HEK293 (cell line): ENCODE measurements around the gene TTC12.

Source experiments
- CTCF ChIA-PET: fragments of 350-600 bp; formaldehyde crosslinking; extraction: SDS; loops from one replicate; lab custom pipeline; 2021; ENCODE audit warnings: antibody characterized with exemption; lab: Yijun Ruan, JAX
- POLR2A ChIA-PET: fragments of 300-600 bp; formaldehyde crosslinking; extraction: SDS; loops from one replicate; lab custom pipeline; 2020; ENCODE audit warnings: antibody characterized with exemption, inconsistent platforms; lab: Yijun Ruan, JAX
- H3K27ac ChIP-seq: fragments of 200-500 bp; sonication (Bioruptor generic); 2 replicates; pipeline ENCODE4 v1.5.1; 2014; ENCODE audit warnings: low read depth, low read length, control low read depth, inconsistent platforms; ENCODE audit errors: extremely low read depth
- H3K36me3 ChIP-seq, 2 experiments: fragments of 200-500 bp in 1 of 2; sonication (Bioruptor generic) in 1 of 2; 1 replicate in 1 of 2; 2 replicates in 1 of 2; pipeline ENCODE4 v1.5.1; 2014 to 2017; ENCODE audit warnings: inconsistent platforms in 2 of 2, low read length in 2 of 2; ENCODE audit not compliant: control insufficient read depth in 2 of 2, insufficient read depth in 1 of 2
- H3K4me1 ChIP-seq: fragments of 200-500 bp; sonication (Bioruptor generic); 2 replicates; pipeline ENCODE4 v1.5.1; 2014; ENCODE audit warnings: mild to moderate bottlenecking, low read length, inconsistent platforms; ENCODE audit not compliant: control insufficient read depth, insufficient read depth
- H3K4me3 ChIP-seq: 2 replicates; pipeline ENCODE4 v1.5.1; 2011; ENCODE audit warnings: low read depth, mild to moderate bottlenecking, control low read depth, low read length, moderate library complexity
- H3K9me3 ChIP-seq: fragments of 200-500 bp; sonication (Bioruptor generic); 2 replicates; pipeline ENCODE4 v1.5.1; 2014; ENCODE audit warnings: low read depth, low read length, inconsistent platforms; ENCODE audit not compliant: control insufficient read depth, insufficient read depth
- BCL11A ChIP-seq: fragments of 450-650 bp; formaldehyde crosslinking; IDR thresholded peaks from 2 replicates; pipeline ENCODE4 v1.5.1; 2016; ENCODE audit warnings: low read depth, missing biosample characterization, missing genetic modification characterization
- FEZF1 ChIP-seq: fragments of 450-650 bp; formaldehyde crosslinking; IDR thresholded peaks from 2 replicates; pipeline ENCODE4 v1.5.1; 2016; ENCODE audit warnings: missing biosample characterization, missing genetic modification characterization
- HOXA7 ChIP-seq: sonication (generic); formaldehyde crosslinking; IDR thresholded peaks from 2 replicates; pipeline ENCODE4 v1.8.1; 2022; ENCODE audit warnings: missing genetic modification reagents, borderline replicate concordance
- KLF7 ChIP-seq: fragments of 450-650 bp; formaldehyde crosslinking; IDR thresholded peaks from 2 replicates; pipeline ENCODE4 v1.5.1; 2016; ENCODE audit warnings: missing biosample characterization, missing genetic modification characterization, borderline replicate concordance
- PRDM4 ChIP-seq: fragments of 450-650 bp; formaldehyde crosslinking; IDR thresholded peaks from 2 replicates; pipeline ENCODE4 v1.5.1; 2017; ENCODE audit warnings: missing biosample characterization, missing genetic modification characterization
- ZNF184 ChIP-seq: fragments of 450-650 bp; IDR thresholded peaks from 2 replicates; pipeline ENCODE4 v1.5.1; 2018; ENCODE audit warnings: missing biosample characterization, mild to moderate bottlenecking, missing genetic modification characterization
- ZNF221 ChIP-seq: fragments of 450-650 bp; formaldehyde crosslinking; IDR thresholded peaks from 2 replicates; pipeline ENCODE4 v1.5.1; 2017; ENCODE audit warnings: missing biosample characterization, missing genetic modification characterization, borderline replicate concordance
- ZNF335 ChIP-seq: fragments of 450-650 bp; formaldehyde crosslinking; conservative IDR thresholded peaks from 2 replicates; pipeline ENCODE4 v1.5.1; 2016; ENCODE audit warnings: missing biosample characterization, missing genetic modification characterization
- ZNF341 ChIP-seq: fragments of 450-650 bp; formaldehyde crosslinking; IDR thresholded peaks from 2 replicates; pipeline ENCODE4; 2016; ENCODE audit warnings: low read depth, missing biosample characterization, missing genetic modification characterization
- ZNF416 ChIP-seq: fragments of 450-650 bp; formaldehyde crosslinking; IDR thresholded peaks from 2 replicates; pipeline ENCODE4 v1.5.1; 2016; ENCODE audit warnings: missing biosample characterization, missing genetic modification characterization
- ZNF561 ChIP-seq: fragments of 450-650 bp; IDR thresholded peaks from 2 replicates; pipeline ENCODE4 v1.5.1; 2018; ENCODE audit warnings: missing biosample characterization, missing genetic modification characterization, borderline replicate concordance
- ZNF585B ChIP-seq: fragments of 450-650 bp; formaldehyde crosslinking; IDR thresholded peaks from 2 replicates; pipeline ENCODE4 v1.5.1; 2016; ENCODE audit warnings: missing biosample characterization, missing genetic modification characterization
- ZNF596 ChIP-seq: fragments of 450-650 bp; IDR thresholded peaks from 2 replicates; pipeline ENCODE4 v1.5.0; 2018; ENCODE audit warnings: missing biosample characterization, mild to moderate bottlenecking, missing genetic modification characterization, moderate library complexity
- ZNF600 ChIP-seq: fragments of 450-650 bp; formaldehyde crosslinking; IDR thresholded peaks from 2 replicates; pipeline ENCODE4 v1.5.1; 2016; ENCODE audit warnings: missing biosample characterization, missing genetic modification characterization
- ZNF621 ChIP-seq: fragments of 450-650 bp; formaldehyde crosslinking; IDR thresholded peaks from 2 replicates; pipeline ENCODE4 v1.5.1; 2017; ENCODE audit warnings: missing biosample characterization, missing genetic modification characterization
- ZNF629 ChIP-seq: fragments of 450-650 bp; formaldehyde crosslinking; IDR thresholded peaks from 2 replicates; pipeline ENCODE4 v1.5.1; 2017; ENCODE audit warnings: missing biosample characterization, missing genetic modification characterization
- ZNF664 ChIP-seq: fragments of 450-650 bp; formaldehyde crosslinking; IDR thresholded peaks from 2 replicates; pipeline ENCODE4 v1.5.1; 2016; ENCODE audit warnings: missing biosample characterization, missing genetic modification characterization
- ZSCAN18 ChIP-seq: fragments of 450-650 bp; formaldehyde crosslinking; IDR thresholded peaks from 2 replicates; pipeline ENCODE4 v1.5.1; 2016; ENCODE audit warnings: missing biosample characterization, missing genetic modification characterization
- TF ChIP-seq, protein P1 (sequence below): fragments of 450-650 bp; formaldehyde crosslinking; optimal IDR thresholded peaks from 2 replicates; pipeline ENCODE3; 2016; ENCODE audit warnings: missing biosample characterization, mild to moderate bottlenecking, missing genetic modification characterization
- TF ChIP-seq, protein P2 (sequence below): fragments of 450-650 bp; formaldehyde crosslinking; IDR thresholded peaks from 2 replicates; pipeline ENCODE4 v1.5.1; 2016; ENCODE audit warnings: missing biosample characterization, missing genetic modification characterization
- TF ChIP-seq, protein P3 (sequence below): fragments of 450-650 bp; formaldehyde crosslinking; conservative IDR thresholded peaks from 2 replicates; pipeline ENCODE4 v1.5.1; 2016; ENCODE audit warnings: low read depth, missing biosample characterization, missing genetic modification characterization

Gene TTC12

GRCh38 chr11:113389272-113389671 is 74.9 kb downstream of the TTC12 start:
- TF ChIP-seq PRDM4 (no peak), ZNF629 (tag by site-specific recombination) (no peak), ZNF600 (tag by site-specific recombination) (no peak), ZNF184 (tag by site-specific recombination) (no peak), ZNF621 (no peak)
- no peaks in the 10 kb centered on the region for H3K4me1 ChIP-seq
- POLR2A ChIA-PET, result no interaction called here

DNA sequence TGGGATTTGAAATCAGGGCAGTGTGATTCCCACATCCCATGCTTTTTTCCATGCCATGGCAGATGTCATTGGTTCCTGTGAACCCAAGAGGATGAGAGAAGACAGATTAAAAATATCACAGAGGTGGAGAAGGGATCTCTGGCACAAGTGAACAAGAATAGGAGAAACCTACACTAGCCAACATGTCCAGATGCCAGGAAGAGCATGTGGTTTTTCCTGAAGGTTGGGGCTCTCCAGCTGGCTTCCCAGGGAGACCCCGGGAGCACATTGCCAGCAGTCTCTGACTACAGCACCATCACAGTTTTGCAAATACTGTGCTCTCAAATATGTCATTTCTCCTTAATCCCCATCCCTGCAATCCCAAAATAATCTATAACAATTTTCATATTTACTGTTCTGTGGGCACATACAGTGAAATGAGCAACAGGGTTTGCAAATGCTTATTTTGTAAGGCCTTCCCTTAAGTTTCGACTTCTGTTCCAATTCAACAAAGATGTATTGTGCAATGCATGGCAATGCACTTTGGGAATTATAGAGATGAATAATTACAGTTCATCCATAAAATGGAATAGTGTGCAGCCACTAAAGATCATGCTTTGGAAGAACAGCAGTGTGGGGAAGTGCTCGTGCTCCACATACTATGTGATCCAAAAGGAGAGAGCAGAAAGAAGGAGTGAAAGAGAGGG is 78.0 kb downstream of the TTC12 start:
- CTCF ChIA-PET, result no interaction called here
- no peaks in the 10 kb centered on the region for H3K4me1 ChIP-seq
- TF ChIP-seq ZNF416 (tag by site-specific recombination) (no peak), ZNF341 (tag by site-specific recombination) (no peak)
- TF ChIP-seq, protein P1, sequence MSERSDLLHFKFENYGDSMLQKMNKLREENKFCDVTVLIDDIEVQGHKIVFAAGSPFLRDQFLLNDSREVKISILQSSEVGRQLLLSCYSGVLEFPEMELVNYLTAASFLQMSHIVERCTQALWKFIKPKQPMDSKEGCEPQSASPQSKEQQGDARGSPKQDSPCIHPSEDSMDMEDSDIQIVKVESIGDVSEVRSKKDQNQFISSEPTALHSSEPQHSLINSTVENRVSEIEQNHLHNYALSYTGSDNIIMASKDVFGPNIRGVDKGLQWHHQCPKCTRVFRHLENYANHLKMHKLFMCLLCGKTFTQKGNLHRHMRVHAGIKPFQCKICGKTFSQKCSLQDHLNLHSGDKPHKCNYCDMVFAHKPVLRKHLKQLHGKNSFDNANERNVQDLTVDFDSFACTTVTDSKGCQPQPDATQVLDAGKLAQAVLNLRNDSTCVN (tag by site-specific recombination), result no peak
- TF ChIP-seq, all 188 proteins: peak for 0
- POLR2A ChIA-PET, result no interaction called here
- Histone ChIP-seq H3K9me3 (no peaks in the 10 kb centered on the region), H3K4me3 (no peak overlapping the region), H3K27ac (no peak overlapping the region), H3K36me3 (no peaks in the 10 kb centered on the region)

More at GRCh38 chr11:113389272-113389671, 74.9 kb downstream of the TTC12 start:
- Histone ChIP-seq H3K27ac (no peak overlapping the region), H3K36me3 (no peaks in the 10 kb centered on the region), H3K9me3 (no peaks in the 10 kb centered on the region), H3K4me3 (no peak overlapping the region)
- CTCF ChIA-PET, result interaction anchor here (0.5 kb wide), 1 partner anchor 351 kb away, joined by 3 read pairs; no protein-coding TSS in a partner anchor

DNA sequence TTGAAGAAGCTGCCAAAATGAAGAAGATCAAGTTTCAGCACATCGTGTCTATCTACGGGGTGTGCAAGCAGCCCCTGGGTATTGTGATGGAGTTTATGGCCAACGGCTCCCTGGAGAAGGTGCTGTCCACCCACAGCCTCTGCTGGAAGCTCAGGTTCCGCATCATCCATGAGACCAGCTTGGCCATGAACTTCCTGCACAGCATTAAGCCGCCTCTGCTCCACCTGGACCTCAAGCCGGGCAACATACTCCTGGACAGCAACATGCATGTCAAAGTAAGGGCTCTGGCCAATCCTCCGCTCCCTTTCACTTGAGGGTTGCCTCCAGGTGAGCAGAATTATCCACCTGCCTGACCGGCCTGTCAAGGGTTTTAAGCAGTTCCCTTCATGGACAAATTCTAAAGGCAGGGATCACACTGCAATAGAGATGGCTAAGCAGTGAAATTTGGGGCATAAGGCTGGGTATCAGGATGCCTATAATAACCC is 79.2 kb downstream of the TTC12 start:
- CTCF ChIA-PET, result interaction anchor here (0.7 kb wide), 1 partner anchor 74 kb away, joined by 3 read pairs; no protein-coding TSS in a partner anchor
- H3K27ac ChIP-seq, result no peak overlapping the region
- POLR2A ChIA-PET, result no interaction called here
- no peak overlapping the region for H3K4me3 ChIP-seq
- H3K36me3 ChIP-seq, result no peaks in the 10 kb centered on the region
- H3K4me1 ChIP-seq, result no peaks in the 10 kb centered on the region
- H3K9me3 ChIP-seq, result no peaks in the 10 kb centered on the region
- TF ChIP-seq ZNF596, result no peak
- TF ChIP-seq, protein P2, sequence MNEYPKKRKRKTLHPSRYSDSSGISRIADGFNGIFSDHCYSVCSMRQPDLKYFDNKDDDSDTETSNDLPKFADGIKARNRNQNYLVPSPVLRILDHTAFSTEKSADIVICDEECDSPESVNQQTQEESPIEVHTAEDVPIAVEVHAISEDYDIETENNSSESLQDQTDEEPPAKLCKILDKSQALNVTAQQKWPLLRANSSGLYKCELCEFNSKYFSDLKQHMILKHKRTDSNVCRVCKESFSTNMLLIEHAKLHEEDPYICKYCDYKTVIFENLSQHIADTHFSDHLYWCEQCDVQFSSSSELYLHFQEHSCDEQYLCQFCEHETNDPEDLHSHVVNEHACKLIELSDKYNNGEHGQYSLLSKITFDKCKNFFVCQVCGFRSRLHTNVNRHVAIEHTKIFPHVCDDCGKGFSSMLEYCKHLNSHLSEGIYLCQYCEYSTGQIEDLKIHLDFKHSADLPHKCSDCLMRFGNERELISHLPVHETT, result no peak
- TF ChIP-seq BCL11A, result no peak
- no peak for TF ChIP-seq ZNF561
- no peak for TF ChIP-seq KLF7 (tag by site-specific recombination)
- TF ChIP-seq ZNF335 (tag by site-specific recombination), result no peak
- no peak for TF ChIP-seq ZNF221 (tag by site-specific recombination)
- no peak for TF ChIP-seq ZNF664 (tag by site-specific recombination)
- TF ChIP-seq HOXA7 (CRISPR knock-in tag), result no peak
- no peak for TF ChIP-seq FEZF1 (tag by site-specific recombination)
- TF ChIP-seq ZNF585B, result no peak
- TF ChIP-seq, protein P3, sequence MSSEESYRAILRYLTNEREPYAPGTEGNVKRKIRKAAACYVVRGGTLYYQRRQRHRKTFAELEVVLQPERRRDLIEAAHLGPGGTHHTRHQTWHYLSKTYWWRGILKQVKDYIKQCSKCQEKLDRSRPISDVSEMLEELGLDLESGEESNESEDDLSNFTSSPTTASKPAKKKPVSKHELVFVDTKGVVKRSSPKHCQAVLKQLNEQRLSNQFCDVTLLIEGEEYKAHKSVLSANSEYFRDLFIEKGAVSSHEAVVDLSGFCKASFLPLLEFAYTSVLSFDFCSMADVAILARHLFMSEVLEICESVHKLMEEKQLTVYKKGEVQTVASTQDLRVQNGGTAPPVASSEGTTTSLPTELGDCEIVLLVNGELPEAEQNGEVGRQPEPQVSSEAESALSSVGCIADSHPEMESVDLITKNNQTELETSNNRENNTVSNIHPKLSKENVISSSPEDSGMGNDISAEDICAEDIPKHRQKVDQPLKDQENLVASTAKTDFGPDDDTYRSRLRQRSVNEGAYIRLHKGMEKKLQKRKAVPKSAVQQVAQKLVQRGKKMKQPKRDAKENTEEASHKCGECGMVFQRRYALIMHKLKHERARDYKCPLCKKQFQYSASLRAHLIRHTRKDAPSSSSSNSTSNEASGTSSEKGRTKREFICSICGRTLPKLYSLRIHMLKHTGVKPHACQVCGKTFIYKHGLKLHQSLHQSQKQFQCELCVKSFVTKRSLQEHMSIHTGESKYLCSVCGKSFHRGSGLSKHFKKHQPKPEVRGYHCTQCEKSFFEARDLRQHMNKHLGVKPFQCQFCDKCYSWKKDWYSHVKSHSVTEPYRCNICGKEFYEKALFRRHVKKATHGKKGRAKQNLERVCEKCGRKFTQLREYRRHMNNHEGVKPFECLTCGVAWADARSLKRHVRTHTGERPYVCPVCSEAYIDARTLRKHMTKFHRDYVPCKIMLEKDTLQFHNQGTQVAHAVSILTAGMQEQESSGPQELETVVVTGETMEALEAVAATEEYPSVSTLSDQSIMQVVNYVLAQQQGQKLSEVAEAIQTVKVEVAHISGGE (tag by site-specific recombination), result no peak
- no peak for TF ChIP-seq ZSCAN18 (tag by site-specific recombination)
